Kidney epithelial cell (primary cell): ENCODE results near the gene IL17RA. TPM values are rescaled to one million over a fixed set of nuclear protein-coding genes. Genes with fewer than 3 reads are reported as not detected.
A peak's percentile ranks its signal among the peaks of the same experiment; 100 is the strongest.

Experiments
- DNase-seq: peaks from one replicate; pipeline ENCODE4 v3.0.0-alpha.2; 2010; ENCODE audit warnings: low read depth
- H3K27me3 ChIP-seq: 2 replicates; pipeline ENCODE4 v1.6.0; 2011; ENCODE audit warnings: low read length; ENCODE audit not compliant: control insufficient read depth, insufficient read depth
- H3K36me3 ChIP-seq: 2 replicates; pipeline ENCODE4 v1.5.1; 2011; ENCODE audit warnings: low read length; ENCODE audit not compliant: control insufficient read depth, insufficient read depth
- H3K4me3 ChIP-seq: 2 replicates; pipeline ENCODE4 v1.5.1; 2011; ENCODE audit warnings: low read depth, mild to moderate bottlenecking, control low read depth, low read length
- CTCF ChIP-seq: IDR thresholded peaks from 2 replicates; pipeline ENCODE4 v1.5.1; 2011; ENCODE audit warnings: mild to moderate bottlenecking, moderate library complexity, low read length, control low read depth, inconsistent platforms; ENCODE audit not compliant: insufficient read depth, poor library complexity, severe bottlenecking
- total RNA-seq: library from RNA; depleted of rRNA; stranded (reverse); fragments of >200 nt; gene quantifications from 2 replicates; pipeline ENCODE4 v1.2.3, GENCODE V29; 2015

Gene IL17RA
- total RNA-seq, 1 donor from 2014 or later, result 11.7 TPM

GRCh38 chr22:17047656-17048055, 37.1 kb upstream of the IL17RA start:
- no peak for TF ChIP-seq CTCF
- no peaks in the 10 kb centered on the region for H3K36me3 ChIP-seq
- no peak overlapping the region for H3K4me3 ChIP-seq
- DNase-seq, result no peak
- H3K27me3 ChIP-seq, result no peaks in the 10 kb centered on the region

GRCh38 chr22:17056058-17056457, 28.7 kb upstream of the IL17RA start:
- no peak overlapping the region for H3K4me3 ChIP-seq
- no peak for DNase-seq
- no peaks in the 10 kb centered on the region for H3K36me3 ChIP-seq
- no peak for TF ChIP-seq CTCF
- peaks cover 2% of the 10 kb centered on the region for H3K27me3 ChIP-seq

GRCh38 chr22:17056807-17057206, 28.0 kb upstream of the IL17RA start:
- Histone ChIP-seq H3K4me3 (no peak overlapping the region), H3K27me3 (peaks cover 4% of the 10 kb centered on the region), H3K36me3 (no peaks in the 10 kb centered on the region)
- no peak for DNase-seq
- no peak for TF ChIP-seq CTCF

- no peak overlapping the region for H3K4me3 ChIP-seq
- H3K36me3 ChIP-seq, result no peaks in the 10 kb centered on the region
- TF ChIP-seq CTCF, result peak; percentile 91
- no peak for DNase-seq
- H3K27me3 ChIP-seq, result peaks cover 6% of the 10 kb centered on the region
Measured at GRCh38 chr22:17057959-17058814, 26.6 kb upstream of the IL17RA start.

- Histone ChIP-seq H3K36me3 (no peaks in the 10 kb centered on the region), H3K27me3 (peaks cover 6% of the 10 kb centered on the region), H3K4me3 (no peak overlapping the region)
- TF ChIP-seq CTCF, result no peak
- no peak for DNase-seq
Measured at GRCh38 chr22:17060126-17060525, 24.7 kb upstream of the IL17RA start.

GRCh38 chr22:17063411-17064106, 21.2 kb upstream of the IL17RA start:
- Histone ChIP-seq H3K36me3 (no peaks in the 10 kb centered on the region), H3K4me3 (no peak overlapping the region), H3K27me3 (peaks cover 6% of the 10 kb centered on the region)
- TF ChIP-seq CTCF, result no peak
- DNase-seq, result no peak
